Measurements from ENCODE around the gene LYRM4. TPM values are rescaled to one million over a fixed set of nuclear protein-coding genes. Genes with fewer than 3 reads are reported as not detected.

The LYRM4 gene
- total RNA-seq, 4 donors from 2014 or later, result 16.9 to 20.9 (median 18.4) TPM

- Histone ChIP-seq H3K27ac (replicated peaks in 1 of 4) (no peak overlapping the region), H3K4me3 (no peak overlapping the region), H3K4me1 (no peaks in the 10 kb centered on the region), H3K27me3 (no peaks in the 10 kb centered on the region), H3K36me3 (no peaks in the 10 kb centered on the region), H3K9me3 (no peaks in the 10 kb centered on the region)
- WGBS, result 85% methylated on average over 9 of the region's 9 CpGs
- TF ChIP-seq EP300 (IDR thresholded peaks at IDR 0.05) (no peak), CTCF (IDR thresholded peaks at IDR 0.05) (no peak), POLR2AphosphoS5 (IDR thresholded peaks at IDR 0.05) (no peak)
- DNase-seq (ENCODE audit: extremely low spot score), result no peak
- intact Hi-C loops (cut with DNase I), result no loop called here
Measured at GRCh38 chr6:5151360-5151954, 109.3 kb downstream of the LYRM4 start.

GRCh38 chr6:5150551-5151075 is 110.1 kb downstream of the LYRM4 start:
- 91% methylated on average over 3 of the region's 3 CpGs for WGBS
- Histone ChIP-seq H3K36me3 (no peaks in the 10 kb centered on the region), H3K27me3 (no peaks in the 10 kb centered on the region), H3K4me1 (no peaks in the 10 kb centered on the region), H3K9me3 (no peaks in the 10 kb centered on the region), H3K27ac (replicated peaks in 1 of 4) (no peak overlapping the region), H3K4me3 (no peak overlapping the region)
- TF ChIP-seq CTCF (IDR thresholded peaks at IDR 0.05) (no peak), EP300 (IDR thresholded peaks at IDR 0.05) (no peak), POLR2A (IDR thresholded peaks at IDR 0.05; ENCODE audit: low read depth) (no peak), POLR2AphosphoS5 (IDR thresholded peaks at IDR 0.05) (no peak)
- intact Hi-C loops (cut with DNase I), result no loop called here
- no peak for DNase-seq (ENCODE audit: extremely low spot score)

- H3K4me3 ChIP-seq, result no peak overlapping the region
- no peaks in the 10 kb centered on the region for H3K27me3 ChIP-seq
- 86% methylated on average over 6 of the region's 6 CpGs for WGBS
- intact Hi-C loops (cut with DNase I), result loop anchor here (10.0 kb wide), 1 partner anchor 1395 kb away; no protein-coding TSS in a partner anchor
- H3K9me3 ChIP-seq, result no peaks in the 10 kb centered on the region
- H3K27ac ChIP-seq (replicated peaks in 1 of 4), result no peak overlapping the region
- no peaks in the 10 kb centered on the region for H3K4me1 ChIP-seq
- no peak for DNase-seq (ENCODE audit: extremely low spot score)
- no peak for TF ChIP-seq POLR2AphosphoS5 (IDR thresholded peaks at IDR 0.05)
- TF ChIP-seq POLR2A (IDR thresholded peaks at IDR 0.05; ENCODE audit: low read depth), result no peak
- TF ChIP-seq EP300 (IDR thresholded peaks at IDR 0.05), result no peak
- TF ChIP-seq CTCF (IDR thresholded peaks at IDR 0.05), result no peak
- no peaks in the 10 kb centered on the region for H3K36me3 ChIP-seq
Measured at GRCh38 chr6:5149891-5150290, 110.9 kb downstream of the LYRM4 start.

GRCh38 chr6:5149159-5149704 is 111.5 kb downstream of the LYRM4 start:
- H3K4me1 ChIP-seq, result no peaks in the 10 kb centered on the region
- intact Hi-C loops (cut with DNase I), result loop anchor here (10.0 kb wide), 1 partner anchor 1396 kb away; no protein-coding TSS in a partner anchor
- H3K27me3 ChIP-seq, result no peaks in the 10 kb centered on the region
- no peak overlapping the region for H3K4me3 ChIP-seq
- no peak overlapping the region for H3K27ac ChIP-seq (replicated peaks in 1 of 4)
- no peak for DNase-seq (ENCODE audit: extremely low spot score)
- WGBS, result 86% methylated on average over 6 of the region's 6 CpGs
- H3K36me3 ChIP-seq, result no peaks in the 10 kb centered on the region
- TF ChIP-seq EP300 (IDR thresholded peaks at IDR 0.05) (no peak), CTCF (IDR thresholded peaks at IDR 0.05) (no peak), POLR2A (IDR thresholded peaks at IDR 0.05; ENCODE audit: low read depth) (no peak)
- no peaks in the 10 kb centered on the region for H3K9me3 ChIP-seq

Measured in esophagus muscularis mucosa (tissue), 4 donors.